HepG2 (cell line): ENCODE results near the gene STRBP. TPM values are rescaled to one million over a fixed set of nuclear protein-coding genes. Genes with fewer than 3 reads are reported as not detected.

Experiments used
- ATAC-seq: fragments of 200-7000 bp; cut with Tn5 transposase; 3 replicates; pipeline ENCODE4 v1.9.1; 2020; ENCODE audit warnings: mild to moderate bottlenecking, moderate library complexity
- BruUV-seq: library from RNA; stranded (reverse); fragments of 400-500 nt; replicated peaks from 2 replicates; lab custom pipeline; 2021; lab: Mats Ljungman, UMichigan
- CTCF ChIA-PET: fragments of 300-600 bp; formaldehyde crosslinking; extraction: SDS; loops from one replicate; lab custom pipeline; 2021; ENCODE audit warnings: low total read pairs, inconsistent platforms, low intra/inter-chr PET ratio; lab: Yijun Ruan, JAX
- POLR2A ChIA-PET: fragments of 350-600 bp; sonication (Branson Sonifier 250); formaldehyde crosslinking; loops from one replicate; lab custom pipeline; 2020; ENCODE audit warnings: antibody characterized with exemption, inconsistent platforms; lab: Yijun Ruan, JAX
- DNase-seq: peaks from one replicate; pipeline ENCODE4 v3.0.0-alpha.2; 2015; ENCODE audit warnings: low spot score
- FAIRE-seq: peaks from 3 replicates; lab custom pipeline; 2011; peaks lifted over from hg19 to GRCh38; lab: Jason Lieb, UNC
- H2AFZ ChIP-seq: one replicate; pipeline ENCODE4 v1.6.1; 2011; ENCODE audit warnings: low read length, inconsistent platforms
- H3K27ac ChIP-seq: fragments of 300-600 bp; 3 replicates; pipeline ENCODE4 v1.8.0; 2011; ENCODE audit warnings: mixed run types, mild to moderate bottlenecking, mixed read lengths, low read length, inconsistent platforms; ENCODE audit not compliant: insufficient read depth; ENCODE audit errors: extremely low read length
- H3K27me3 ChIP-seq, 2 experiments: fragments of 200-600 bp in 1 of 2; 2 replicates in 1 of 2; 3 replicates in 1 of 2; pipeline versions ENCODE4 v1.6.0 to v1.8.0; 2011; ENCODE audit warnings: low read length in 2 of 2, mild to moderate bottlenecking in 2 of 2, moderate library complexity in 2 of 2, inconsistent platforms in 1 of 2; ENCODE audit not compliant: insufficient read depth in 2 of 2, control insufficient read depth in 1 of 2
- H3K36me3 ChIP-seq, 2 experiments: fragments of 200-600 bp in 1 of 2; replicated peaks in 1 of 2; 2 replicates in 1 of 2; 3 replicates in 1 of 2; pipeline versions ENCODE4 v1.5.1 to v1.8.0; 2011; ENCODE audit warnings: low read length in 2 of 2, inconsistent platforms in 1 of 2; ENCODE audit not compliant: insufficient read depth in 2 of 2, control insufficient read depth in 1 of 2
- H3K4me1 ChIP-seq: 2 replicates; pipeline ENCODE4 v1.5.1; 2012; ENCODE audit warnings: low read length, inconsistent platforms; ENCODE audit not compliant: insufficient read depth
- H3K4me2 ChIP-seq: 2 replicates; pipeline ENCODE4 v1.6.0; 2011; ENCODE audit warnings: low read depth, low read length, inconsistent platforms
- H3K4me3 ChIP-seq, 3 experiments: fragments of 200-600 bp in 1 of 3; sonication (generic), shearing (Covaris generic) in 1 of 3; replicated peaks in 1 of 3; 2 replicates each; pipeline ENCODE4 v1.5.1; 2011 to 2016; ENCODE audit warnings: low read length in 3 of 3, inconsistent platforms in 2 of 3, low read depth in 2 of 3, mild to moderate bottlenecking in 2 of 3, control low read depth in 1 of 3, mixed read lengths in 1 of 3; ENCODE audit not compliant: insufficient read depth in 1 of 3
- H3K79me2 ChIP-seq: one replicate; pipeline ENCODE4 v1.6.1; 2011; ENCODE audit warnings: low read length, inconsistent platforms; ENCODE audit not compliant: insufficient read depth
- H3K9ac ChIP-seq: 2 replicates; pipeline ENCODE4 v1.6.0; 2011; ENCODE audit warnings: mild to moderate bottlenecking, low read depth, low read length, inconsistent platforms; ENCODE audit not compliant: insufficient read depth
- H3K9me3 ChIP-seq: 2 replicates; pipeline ENCODE4 v1.5.1; 2012; ENCODE audit warnings: mild to moderate bottlenecking, low read length
- H4K20me1 ChIP-seq: 2 replicates; pipeline ENCODE4 v1.6.0; 2011; ENCODE audit warnings: inconsistent platforms, mild to moderate bottlenecking, low read length, moderate library complexity; ENCODE audit not compliant: insufficient read depth
- ARNTL ChIP-seq: sonication (generic); formaldehyde crosslinking; IDR thresholded peaks from 2 replicates; pipeline ENCODE4 v1.4.0; 2020; ENCODE audit warnings: mild to moderate bottlenecking, missing genetic modification reagents
- ELF3 ChIP-seq: IDR thresholded peaks from 2 replicates; pipeline ENCODE4 v1.6.1; 2016; ENCODE audit warnings: missing genetic modification reagents, missing compliant biosample characterization
- GFI1 ChIP-seq: sonication (generic); formaldehyde crosslinking; IDR thresholded peaks from 2 replicates; pipeline ENCODE4 v1.5.0; 2020; ENCODE audit warnings: missing genetic modification reagents, mild to moderate bottlenecking, borderline replicate concordance
- HNF4A ChIP-seq: sonication (generic); formaldehyde crosslinking; IDR thresholded peaks from 2 replicates; pipeline ENCODE4 v1.4.0; 2020; ENCODE audit warnings: missing genetic modification reagents
- MYC ChIP-seq: sonication (generic); formaldehyde crosslinking; IDR thresholded peaks from 2 replicates; pipeline ENCODE4 v1.9.0; 2021; ENCODE audit warnings: missing genetic modification reagents, borderline replicate concordance
- SAP130 ChIP-seq: IDR thresholded peaks from 2 replicates; pipeline ENCODE4 v1.6.1; 2016; ENCODE audit warnings: low read depth
- SP4 ChIP-seq: sonication (generic); formaldehyde crosslinking; IDR thresholded peaks from 2 replicates; pipeline ENCODE4 v1.8.1; 2023; ENCODE audit warnings: mild to moderate bottlenecking, missing genetic modification reagents
- WIZ ChIP-seq: sonication (generic); formaldehyde crosslinking; IDR thresholded peaks from 2 replicates; pipeline ENCODE4 v1.5.1; 2020; ENCODE audit warnings: mild to moderate bottlenecking, missing genetic modification reagents
- ZNF44 ChIP-seq: sonication (generic); formaldehyde crosslinking; IDR thresholded peaks from 2 replicates; pipeline ENCODE4 v1.5.1; 2020; ENCODE audit warnings: mild to moderate bottlenecking, missing genetic modification reagents
- ZNF609 ChIP-seq: sonication (generic); formaldehyde crosslinking; IDR thresholded peaks from 2 replicates; pipeline ENCODE4 v1.4.0; 2020; ENCODE audit warnings: mild to moderate bottlenecking, missing genetic modification reagents, borderline replicate concordance
- ZNF639 ChIP-seq: conservative IDR thresholded peaks from 2 replicates; pipeline ENCODE4 v1.6.1; 2018; ENCODE audit warnings: missing genetic modification reagents
- ZNF777 ChIP-seq: sonication (generic); formaldehyde crosslinking; IDR thresholded peaks from 2 replicates; pipeline ENCODE4 v1.4.0; 2020; ENCODE audit warnings: missing genetic modification reagents
- WGBS: methylation state at CpG from one replicate; pipeline ENCODE4 v1.1.6; 2017; ENCODE audit warnings: low lambda C conversion rate; 5-methylcytosine and 5-hydroxymethylcytosine counted together
- in situ Hi-C: cut with HindIII; loops from 2 replicates; pipeline ENCODE4 v1.10.0; 2017; ENCODE audit warnings: low pct_unique_long_range_greater_than_20kb; ENCODE audit not compliant: extremely low pct_ligation_motif_present
- intact Hi-C: fragments of 100-400 bp; cut with micrococcal nuclease; formaldehyde crosslinking; loops from one replicate; pipeline ENCODE4 v1.10.0; 2022; ENCODE audit not compliant: unreplicated experiment
- polyA plus RNA-seq, 8 experiments: library from polyadenylated mRNA; depleted of rRNA in 3 of 8; stranded (reverse) in 7 of 8; unstranded in 1 of 8; fragments of >200 nt; fragmentation: Illumina TruSeq in 4 of 8; extraction: Trizol in 4 of 8; gene quantifications; 2 replicates each; pipeline versions ENCODE4 v1.2.1 to v1.2.3, GENCODE V29; 2011 to 2016; ENCODE audit warnings: low read depth in 4 of 8, missing spikeins in 1 of 8, mixed read lengths in 1 of 8; ENCODE audit not compliant: insufficient read depth in 1 of 8
- total RNA-seq, 5 experiments: library from RNA; depleted of rRNA; stranded (reverse); fragments of >200 nt; fragmentation: Illumina TruSeq; extraction: Trizol; gene quantifications; 2 replicates each; pipeline ENCODE4 v1.2.3, GENCODE V29; 2016; ENCODE audit warnings: low read depth in 1 of 5

The STRBP gene
- total and polyA plus RNA-seq, 2 of the 13 experiments (the other 11 are each of a cell fraction or from before 2014, with no cell fraction given) = 14.5 to 38.5 TPM

- Histone ChIP-seq H3K9me3 (no peaks in the 10 kb centered on the region), H3K79me2 (no peaks in the 10 kb centered on the region), H3K27me3 (no peaks in the 10 kb centered on the region; a peak in 1 of 5 replicates), H3K4me3 (no peak overlapping the region), H3K36me3 (0 out of 5 replicates have a peak, but pooled peaks cover 0 to 6% of the 10 kb centered on the region in 2 experiments), H4K20me1 (no peaks in the 10 kb centered on the region), H3K4me2 (no peak overlapping the region), H3K4me1 (no peaks in the 10 kb centered on the region), H3K27ac (no peak overlapping the region), H3K9ac (no peak overlapping the region), H2AFZ (no peak overlapping the region)
- TF ChIP-seq ZNF639 (CRISPR knock-in tag) = no peak
- TF ChIP-seq HNF4A (CRISPR knock-in tag) = no peak
- no peak for TF ChIP-seq MYC (CRISPR knock-in tag)
- TF ChIP-seq GFI1 (CRISPR knock-in tag) = no peak
- no peak for TF ChIP-seq ZNF777 (CRISPR knock-in tag)
- TF ChIP-seq WIZ (CRISPR knock-in tag) = no peak
- ATAC-seq (no peak), FAIRE-seq (no peak), DNase-seq (no peak)
- WGBS = 90% methylated on average over 2 of the region's 2 CpGs
- ChIA-PET POLR2A (interaction anchor here (0.8 kb wide), 1 partner anchor 63 kb away, joined by 5 read pairs; no protein-coding TSS in a partner anchor), CTCF (no interaction called here)
- in situ Hi-C loops = no loop called here
- no TSS peak for BruUV-seq
- intact Hi-C loops = loop anchor here (10.0 kb wide), 1 partner anchor 58 kb away; no protein-coding TSS in a partner anchor
Observed at GRCh38 chr9:123162791-123163345, 105.5 kb downstream of the STRBP start.

GRCh38 chr9:123162360-123162759, 106.0 kb downstream of the STRBP start:
- Histone ChIP-seq H3K36me3 (0 out of 5 replicates have a peak, but pooled peaks cover 0 to 10% of the 10 kb centered on the region in 2 experiments), H3K4me3 (no peak overlapping the region), H3K4me2 (no peak overlapping the region), H3K9me3 (no peaks in the 10 kb centered on the region), H3K79me2 (no peaks in the 10 kb centered on the region), H3K27me3 (no peaks in the 10 kb centered on the region; a peak in 1 of 5 replicates), H2AFZ (no peak overlapping the region), H4K20me1 (no peaks in the 10 kb centered on the region), H3K27ac (no peak overlapping the region), H3K4me1 (no peaks in the 10 kb centered on the region), H3K9ac (no peak overlapping the region)
- intact Hi-C loops (loop anchor here (10.0 kb wide), 1 partner anchor 58 kb away; no protein-coding TSS in a partner anchor), in situ Hi-C loops (no loop called here)
- no peak for DNase-seq
- FAIRE-seq = no peak
- 100% methylated on average over 1 of the region's 1 CpG for whole genome bisulfite sequencing
- ATAC-seq = no peak
- no peak for TF ChIP-seq SP4 (CRISPR knock-in tag)
- TF ChIP-seq ELF3 (CRISPR knock-in tag) = no peak
- TF ChIP-seq ZNF609 (CRISPR knock-in tag) = no peak
- TF ChIP-seq SAP130 (CRISPR knock-in tag) = no peak
- no peak for TF ChIP-seq ZNF44
- no peak for TF ChIP-seq ARNTL (CRISPR knock-in tag)
- POLR2A ChIA-PET = interaction anchor here (0.8 kb wide), 1 partner anchor 62 kb away, joined by 5 read pairs; no protein-coding TSS in a partner anchor
- BruUV-seq = no TSS peak
- CTCF ChIA-PET = no interaction called here
